22Rv1 (cell line): Measurements from ENCODE around the gene FBXO4.

Experiments
- CTCF ChIP-seq: fragments of 450-650 bp; IDR thresholded peaks from 2 replicates; pipeline ENCODE4 v1.5.1; 2017; ENCODE audit warnings: mild to moderate bottlenecking
- ZFX ChIP-seq: fragments of 450-650 bp; IDR thresholded peaks from 2 replicates; pipeline ENCODE4 v1.6.1; 2017; ENCODE audit warnings: antibody characterized with exemption, borderline replicate concordance

GRCh38 chr5:41892031-41892430 is 33.0 kb upstream of the FBXO4 start:
- TF ChIP-seq CTCF = no peak
- TF ChIP-seq ZFX = no peak
